ENCODE data around the gene SDK1. TPM values are rescaled to one million over a fixed set of nuclear protein-coding genes. Genes with fewer than 3 reads are reported as not detected.

SDK1 gene
- total RNA-seq, 1 donor from 2014 or later: 16.7 TPM

- TF ChIP-seq POLR2A (IDR thresholded peaks at IDR 0.05): no peak
- H3K9me3 ChIP-seq: no peaks in the 10 kb centered on the region
- H3K27ac ChIP-seq: no peak overlapping the region
- no peaks in the 10 kb centered on the region for H3K4me1 ChIP-seq
- intact Hi-C loops (cut with DNase I): no loop called here
- no peaks in the 10 kb centered on the region for H3K36me3 ChIP-seq
- no peak for DNase-seq (ENCODE audit: extremely low spot score in 2 of 2)
- no peaks in the 10 kb centered on the region for H3K27me3 ChIP-seq
- no peak overlapping the region for H3K4me3 ChIP-seq
Observed at GRCh38 chr7:3650844-3651243, 349.8 kb downstream of the SDK1 start.

- H3K36me3 ChIP-seq: no peaks in the 10 kb centered on the region
- no peak for DNase-seq (ENCODE audit: extremely low spot score in 2 of 2)
- intact Hi-C loops (cut with DNase I): no loop called here
- no peaks in the 10 kb centered on the region for H3K9me3 ChIP-seq
- H3K4me1 ChIP-seq: no peaks in the 10 kb centered on the region
- no peak overlapping the region for H3K27ac ChIP-seq
- H3K4me3 ChIP-seq: no peak overlapping the region
- no peaks in the 10 kb centered on the region for H3K27me3 ChIP-seq
- TF ChIP-seq POLR2AphosphoS5 (IDR thresholded peaks at IDR 0.05; ENCODE audit: insufficient read depth in 1 of 2, low read depth in 1 of 2) (no peak), POLR2A (IDR thresholded peaks at IDR 0.05) (no peak)
- TF ChIP-seq, protein P1, sequence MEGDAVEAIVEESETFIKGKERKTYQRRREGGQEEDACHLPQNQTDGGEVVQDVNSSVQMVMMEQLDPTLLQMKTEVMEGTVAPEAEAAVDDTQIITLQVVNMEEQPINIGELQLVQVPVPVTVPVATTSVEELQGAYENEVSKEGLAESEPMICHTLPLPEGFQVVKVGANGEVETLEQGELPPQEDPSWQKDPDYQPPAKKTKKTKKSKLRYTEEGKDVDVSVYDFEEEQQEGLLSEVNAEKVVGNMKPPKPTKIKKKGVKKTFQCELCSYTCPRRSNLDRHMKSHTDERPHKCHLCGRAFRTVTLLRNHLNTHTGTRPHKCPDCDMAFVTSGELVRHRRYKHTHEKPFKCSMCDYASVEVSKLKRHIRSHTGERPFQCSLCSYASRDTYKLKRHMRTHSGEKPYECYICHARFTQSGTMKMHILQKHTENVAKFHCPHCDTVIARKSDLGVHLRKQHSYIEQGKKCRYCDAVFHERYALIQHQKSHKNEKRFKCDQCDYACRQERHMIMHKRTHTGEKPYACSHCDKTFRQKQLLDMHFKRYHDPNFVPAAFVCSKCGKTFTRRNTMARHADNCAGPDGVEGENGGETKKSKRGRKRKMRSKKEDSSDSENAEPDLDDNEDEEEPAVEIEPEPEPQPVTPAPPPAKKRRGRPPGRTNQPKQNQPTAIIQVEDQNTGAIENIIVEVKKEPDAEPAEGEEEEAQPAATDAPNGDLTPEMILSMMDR (IDR thresholded peaks at IDR 0.05): no peak
Observed at GRCh38 chr7:3655635-3656034, 354.6 kb downstream of the SDK1 start.

GRCh38 chr7:3657206-3657605 is 356.2 kb downstream of the SDK1 start:
- no peak overlapping the region for H3K27ac ChIP-seq
- H3K4me3 ChIP-seq: no peak overlapping the region
- no peak for DNase-seq (ENCODE audit: extremely low spot score in 2 of 2)
- no peaks in the 10 kb centered on the region for H3K27me3 ChIP-seq
- no peak for TF ChIP-seq POLR2A (IDR thresholded peaks at IDR 0.05)
- no peak for TF ChIP-seq POLR2AphosphoS5 (IDR thresholded peaks at IDR 0.05; ENCODE audit: insufficient read depth in 1 of 2, low read depth in 1 of 2)
- TF ChIP-seq, protein P1 (IDR thresholded peaks at IDR 0.05): no peak
- intact Hi-C loops (cut with DNase I): no loop called here
- no peaks in the 10 kb centered on the region for H3K36me3 ChIP-seq
- no peaks in the 10 kb centered on the region for H3K9me3 ChIP-seq
- H3K4me1 ChIP-seq: no peaks in the 10 kb centered on the region

DNA sequence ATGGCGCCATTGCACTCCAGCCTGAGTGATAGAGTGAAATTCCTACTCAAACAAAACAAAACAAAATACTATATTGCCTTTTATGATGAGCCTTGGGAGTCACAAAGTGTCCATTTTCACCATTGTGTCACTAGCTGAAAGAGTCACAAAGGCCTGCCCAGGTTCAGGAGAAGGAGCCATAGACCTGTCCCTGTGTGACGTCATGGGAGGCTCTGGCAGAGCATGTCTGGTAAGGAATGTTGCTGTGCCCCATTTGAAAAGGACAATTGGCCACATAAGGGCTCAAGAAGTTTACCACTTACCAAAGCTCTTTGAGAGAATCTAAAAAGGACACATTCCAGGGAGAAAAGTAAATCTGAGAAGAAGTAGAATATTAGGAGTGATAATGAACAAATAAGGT is 367.7 kb downstream of the SDK1 start:
- no peak overlapping the region for H3K4me3 ChIP-seq
- DNase-seq (ENCODE audit: extremely low spot score in 2 of 2): no peak
- TF ChIP-seq, protein P1 (IDR thresholded peaks at IDR 0.05): no peak
- TF ChIP-seq POLR2A (IDR thresholded peaks at IDR 0.05) (no peak), POLR2AphosphoS5 (IDR thresholded peaks at IDR 0.05; ENCODE audit: insufficient read depth in 1 of 2, low read depth in 1 of 2) (no peak)
- intact Hi-C loops (cut with DNase I): no loop called here
- H3K36me3 ChIP-seq: no peaks in the 10 kb centered on the region
- H3K27ac ChIP-seq: no peak overlapping the region
- no peaks in the 10 kb centered on the region for H3K9me3 ChIP-seq
- no peaks in the 10 kb centered on the region for H3K4me1 ChIP-seq
- H3K27me3 ChIP-seq: no peaks in the 10 kb centered on the region

DNA sequence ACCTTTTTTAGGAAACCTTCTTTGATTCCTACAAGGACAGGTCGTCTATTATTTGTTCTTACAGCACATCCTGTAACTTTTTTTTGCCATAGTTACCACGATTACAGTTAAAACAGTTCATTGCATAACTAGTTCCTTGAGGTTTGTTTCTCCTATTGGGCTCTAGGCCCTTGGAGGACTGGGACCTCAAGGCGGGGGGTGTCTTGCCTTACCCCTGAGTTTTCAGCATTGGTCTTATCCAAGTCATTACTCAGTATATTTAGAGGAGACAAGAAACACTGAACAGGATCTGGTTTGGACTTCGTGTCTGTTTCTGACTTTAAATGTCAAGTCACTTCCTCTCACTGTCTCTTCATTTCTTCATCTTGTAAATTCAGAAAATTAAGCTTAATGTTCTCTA is 369.8 kb downstream of the SDK1 start:
- no peaks in the 10 kb centered on the region for H3K4me1 ChIP-seq
- TF ChIP-seq POLR2A (IDR thresholded peaks at IDR 0.05): no peak
- TF ChIP-seq POLR2AphosphoS5 (IDR thresholded peaks at IDR 0.05; ENCODE audit: insufficient read depth in 1 of 2, low read depth in 1 of 2): no peak
- TF ChIP-seq, protein P1 (IDR thresholded peaks at IDR 0.05): no peak
- no peaks in the 10 kb centered on the region for H3K27me3 ChIP-seq
- no peaks in the 10 kb centered on the region for H3K9me3 ChIP-seq
- intact Hi-C loops (cut with DNase I): no loop called here
- no peak overlapping the region for H3K27ac ChIP-seq
- no peak overlapping the region for H3K4me3 ChIP-seq
- H3K36me3 ChIP-seq: no peaks in the 10 kb centered on the region
- DNase-seq (ENCODE audit: extremely low spot score in 2 of 2): no peak

GRCh38 chr7:3673524-3673923 is 372.5 kb downstream of the SDK1 start:
- no peak for TF ChIP-seq POLR2A (IDR thresholded peaks at IDR 0.05)
- TF ChIP-seq, protein P1 (IDR thresholded peaks at IDR 0.05): peak in 1 of 3 experiments; percentile 8
- intact Hi-C loops (cut with DNase I): no loop called here
- H3K27ac ChIP-seq: no peak overlapping the region
- DNase-seq (ENCODE audit: extremely low spot score in 2 of 2): no peak
- no peaks in the 10 kb centered on the region for H3K4me1 ChIP-seq
- H3K9me3 ChIP-seq: no peaks in the 10 kb centered on the region
- no peaks in the 10 kb centered on the region for H3K27me3 ChIP-seq
- no peak overlapping the region for H3K4me3 ChIP-seq
- H3K36me3 ChIP-seq: no peaks in the 10 kb centered on the region

Data from vagina (tissue), 2 donors.